Glutamatergic neuron (in vitro differentiated cells): Measurements from ENCODE around the gene BCL2. TPM values are rescaled to one million over a fixed set of nuclear protein-coding genes. Genes with fewer than 3 reads are reported as not detected.

Experiments
- DNase-seq: peaks from one replicate; pipeline ENCODE4 v3.0.0; 2022
- H3K27ac Mint-ChIP-seq: one replicate; pipeline ENCODE4 v1.8.0; 2020; ENCODE audit warnings: mild to moderate bottlenecking, mixed read lengths, inconsistent platforms; ENCODE audit not compliant: unreplicated experiment
- H3K27me3 Mint-ChIP-seq: one replicate; pipeline ENCODE4 v1.8.0; 2020; ENCODE audit warnings: mild to moderate bottlenecking, moderate library complexity, mixed read lengths, inconsistent platforms; ENCODE audit not compliant: unreplicated experiment
- H3K36me3 Mint-ChIP-seq: one replicate; pipeline ENCODE4 v1.8.0; 2020; ENCODE audit warnings: mild to moderate bottlenecking, mixed read lengths, inconsistent platforms; ENCODE audit not compliant: unreplicated experiment
- H3K4me1 Mint-ChIP-seq: one replicate; pipeline ENCODE4 v1.8.0; 2020; ENCODE audit warnings: mild to moderate bottlenecking, low read depth, mixed read lengths, inconsistent platforms; ENCODE audit not compliant: unreplicated experiment
- H3K4me3 Mint-ChIP-seq: one replicate; pipeline ENCODE4 v1.8.0; 2020; ENCODE audit warnings: mild to moderate bottlenecking, mixed read lengths, inconsistent platforms; ENCODE audit not compliant: unreplicated experiment
- H3K9me3 Mint-ChIP-seq: one replicate; pipeline ENCODE4 v1.8.0; 2020; ENCODE audit warnings: mild to moderate bottlenecking, moderate library complexity, mixed read lengths, inconsistent platforms; ENCODE audit not compliant: unreplicated experiment
- CTCF ChIP-seq: fragments of 200-600 bp; sonication (generic); IDR thresholded peaks from one replicate; pipeline ENCODE4 v1.5.0; 2021; ENCODE audit not compliant: partially characterized antibody, unreplicated experiment
- total RNA-seq: library from RNA; stranded (reverse); fragmentation: NEBNext Ultra II Directional; extraction: Animal tissue kit (Norgen Biotek cat#: 25700); gene quantifications from one replicate; pipeline ENCODE4 v1.2.1, GENCODE V29; 2021; ENCODE audit not compliant: unreplicated experiment

BCL2 gene
- total RNA-seq, 1 donor from 2014 or later = 6.8 TPM

GRCh38 chr18:63083020-63083531 lies 236.5 kb downstream of the BCL2 start:
- no peak for TF ChIP-seq CTCF
- H3K9me3 Mint-ChIP-seq = peaks cover 1% of the 10 kb centered on the region
- H3K27ac Mint-ChIP-seq = no peak overlapping the region
- H3K27me3 Mint-ChIP-seq = no peaks in the 10 kb centered on the region
- H3K36me3 Mint-ChIP-seq = peaks cover 6% of the 10 kb centered on the region
- DNase-seq = no peak
- peaks cover 2% of the 10 kb centered on the region for H3K4me1 Mint-ChIP-seq
- no peak overlapping the region for H3K4me3 Mint-ChIP-seq

GRCh38 chr18:63082366-63083019 lies 237.1 kb downstream of the BCL2 start:
- no peak overlapping the region for H3K4me3 Mint-ChIP-seq
- no peak overlapping the region for H3K27ac Mint-ChIP-seq
- peaks cover 1% of the 10 kb centered on the region for H3K9me3 Mint-ChIP-seq
- peaks cover 6% of the 10 kb centered on the region for H3K36me3 Mint-ChIP-seq
- no peaks in the 10 kb centered on the region for H3K27me3 Mint-ChIP-seq
- TF ChIP-seq CTCF = no peak
- H3K4me1 Mint-ChIP-seq = no peaks in the 10 kb centered on the region
- no peak for DNase-seq

DNA sequence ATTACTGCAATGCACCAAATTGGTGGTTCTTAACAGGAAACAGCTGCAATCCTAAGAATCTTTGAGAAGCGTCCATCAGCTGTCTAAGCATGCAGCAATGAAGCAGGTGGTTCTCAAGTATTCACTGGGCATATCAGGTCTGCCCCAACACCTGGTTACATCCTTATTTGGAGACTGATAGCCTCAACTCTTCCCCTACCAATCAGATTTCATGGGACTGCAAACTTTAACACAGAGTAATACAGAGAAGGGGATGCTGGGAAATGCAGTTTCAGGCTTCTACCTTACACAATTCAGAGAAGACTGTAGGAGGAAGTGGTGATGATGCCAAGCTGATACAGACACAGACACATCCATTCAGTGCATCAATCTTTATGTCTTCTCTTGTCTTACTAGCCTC lies 240.5 kb downstream of the BCL2 start:
- H3K4me3 Mint-ChIP-seq = no peak overlapping the region
- peaks cover 6% of the 10 kb centered on the region for H3K36me3 Mint-ChIP-seq
- H3K27ac Mint-ChIP-seq = no peak overlapping the region
- TF ChIP-seq CTCF = no peak
- H3K4me1 Mint-ChIP-seq = peaks cover 8% of the 10 kb centered on the region
- DNase-seq = no peak
- H3K9me3 Mint-ChIP-seq = peaks cover 1% of the 10 kb centered on the region
- no peaks in the 10 kb centered on the region for H3K27me3 Mint-ChIP-seq

DNA sequence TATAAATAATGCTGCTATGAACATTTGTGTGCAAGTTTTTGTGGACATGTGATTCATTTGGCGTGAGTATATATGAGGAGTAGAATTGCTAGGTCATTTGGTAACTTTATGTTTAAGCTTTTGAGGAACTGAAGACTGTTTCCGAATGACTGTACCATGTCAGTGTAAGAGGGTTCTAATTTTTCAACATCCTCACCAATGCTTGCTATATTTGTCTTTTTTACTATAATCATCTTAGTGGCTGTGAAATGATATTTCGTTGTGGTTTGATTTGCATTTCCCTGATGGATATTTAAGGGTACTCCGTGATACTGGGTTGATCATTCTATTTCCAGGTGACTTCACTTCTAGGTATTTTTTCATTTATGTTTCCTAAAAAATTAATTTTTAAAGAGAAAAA lies 241.1 kb downstream of the BCL2 start:
- Mint-ChIP-seq H3K4me1 (peaks cover 8% of the 10 kb centered on the region), H3K27me3 (no peaks in the 10 kb centered on the region), H3K9me3 (peaks cover 1% of the 10 kb centered on the region), H3K4me3 (no peak overlapping the region), H3K36me3 (peaks cover 6% of the 10 kb centered on the region), H3K27ac (no peak overlapping the region)
- no peak for TF ChIP-seq CTCF
- no peak for DNase-seq

DNA sequence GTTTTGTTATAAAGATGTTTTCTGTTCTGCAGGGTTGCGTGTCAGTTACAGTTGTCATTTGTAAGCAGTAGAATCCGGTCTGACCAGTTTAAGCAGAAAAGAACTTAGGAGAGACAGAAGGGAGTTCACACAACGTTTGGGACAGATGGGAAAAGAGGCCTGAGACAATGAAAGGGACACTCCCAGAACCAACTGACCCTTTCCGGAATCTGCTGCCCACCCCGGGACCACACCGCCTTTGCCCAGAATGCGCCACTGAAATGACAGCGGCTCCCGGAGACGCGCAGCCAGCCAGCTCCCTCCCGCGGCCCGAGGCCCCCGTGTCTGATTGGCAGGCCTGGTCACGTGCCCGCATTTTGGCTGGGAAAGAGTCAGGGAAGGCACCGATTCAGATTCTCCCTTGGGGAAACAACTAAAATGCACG lies 244.6 kb downstream of the BCL2 start:
- peaks cover under 1% of the 10 kb centered on the region for H3K9me3 Mint-ChIP-seq

More for the DNA sequence above, 244.6 kb downstream of the BCL2 start:
- H3K27ac Mint-ChIP-seq = peak overlapping the region; percentile 76
- peak overlapping the region; percentile 83 for H3K4me3 Mint-ChIP-seq
- no peaks in the 10 kb centered on the region for H3K27me3 Mint-ChIP-seq
- H3K4me1 Mint-ChIP-seq = peaks cover 8% of the 10 kb centered on the region
- DNase-seq = peak; percentile 91
- no peak for TF ChIP-seq CTCF
- peaks cover 4% of the 10 kb centered on the region for H3K36me3 Mint-ChIP-seq
